K562 (cell line): Measurements from ENCODE around the gene RHEB. TPM values are rescaled to one million over a fixed set of nuclear protein-coding genes. Genes with fewer than 3 reads are reported as not detected.

ENCODE experiments used
- ARID2 ChIP-seq: fragments of 450-650 bp; IDR thresholded peaks from 2 replicates; pipeline ENCODE4 v1.6.1; 2017; ENCODE audit warnings: antibody characterized with exemption, mild to moderate bottlenecking
- ATF1 ChIP-seq, 2 experiments: fragments of 450-650 bp in 1 of 2; IDR thresholded peaks; 2 replicates each; pipeline ENCODE4 v1.6.1; 2016; ENCODE audit warnings: missing compliant biosample characterization in 1 of 2, missing genetic modification characterization in 1 of 2
- CXXC5 ChIP-seq: fragments of 250-450 bp; sonication (Bioruptor Pico); IDR thresholded peaks from 2 replicates; pipeline ENCODE4 v1.8.0; 2022; ENCODE audit warnings: inconsistent platforms, mild to moderate bottlenecking, moderate library complexity
- EHMT2 ChIP-seq: fragments of 450-650 bp; IDR thresholded peaks from 2 replicates; pipeline ENCODE4 v1.6.1; 2018; ENCODE audit warnings: antibody characterized with exemption
- ERF ChIP-seq: fragments of 450-650 bp; formaldehyde crosslinking; IDR thresholded peaks from 2 replicates; pipeline ENCODE4 v1.4.0; 2020; ENCODE audit warnings: mild to moderate bottlenecking, mixed read lengths
- ESRRB ChIP-seq: fragments of 250-450 bp; sonication (Bioruptor Pico); IDR thresholded peaks from 2 replicates; pipeline ENCODE4 v1.5.0; 2020; ENCODE audit warnings: mild to moderate bottlenecking, moderate library complexity, borderline replicate concordance
- GABPB2 ChIP-seq: fragments of 250-450 bp; sonication (Bioruptor Pico); conservative IDR thresholded peaks from 2 replicates; pipeline ENCODE4 v1.5.1; 2021; ENCODE audit warnings: mild to moderate bottlenecking
- GATAD2B ChIP-seq: fragments of 450-650 bp; IDR thresholded peaks from 2 replicates; pipeline ENCODE4 v1.6.1; 2017; ENCODE audit warnings: mild to moderate bottlenecking, borderline replicate concordance
- HEY1 ChIP-seq: fragments of 250-450 bp; sonication (Bioruptor Pico); IDR thresholded peaks from 2 replicates; pipeline ENCODE4 v1.5.0; 2020; ENCODE audit warnings: mild to moderate bottlenecking, moderate library complexity, borderline replicate concordance
- HMGXB4 ChIP-seq: sonication (generic); formaldehyde crosslinking; IDR thresholded peaks from 2 replicates; pipeline ENCODE4 v1.8.1; 2023; ENCODE audit warnings: mild to moderate bottlenecking, missing genetic modification reagents
- HNRNPK ChIP-seq: fragments of 200-400 bp; formaldehyde crosslinking; IDR thresholded peaks from one replicate; pipeline ENCODE4 v1.6.1; 2018; ENCODE audit warnings: mild to moderate bottlenecking, low read depth, low read length; ENCODE audit not compliant: poor library complexity, severe bottlenecking
- JUND ChIP-seq, 2 experiments: IDR thresholded peaks; 2 replicates in 1 of 2; 3 replicates in 1 of 2; pipeline ENCODE4 v1.6.1; 2011; ENCODE audit warnings: borderline replicate concordance in 2 of 2, low read depth in 2 of 2, low read length in 2 of 2, improper control_type of control experiment in 1 of 2, missing biosample characterization in 1 of 2, missing genetic modification characterization in 1 of 2, missing genetic modification reagents in 1 of 2
- MEF2D ChIP-seq: conservative IDR thresholded peaks from 2 replicates; pipeline ENCODE4 v1.6.1; 2016; ENCODE audit warnings: low read depth, missing genetic modification characterization, missing compliant biosample characterization
- NEUROD1 ChIP-seq: fragments of 150-350 bp; IDR thresholded peaks from 2 replicates; pipeline ENCODE4 v1.6.1; 2014; ENCODE audit warnings: borderline replicate concordance, low read length, low read depth; ENCODE audit not compliant: partially characterized antibody
- NFE2 ChIP-seq: IDR thresholded peaks from 2 replicates; pipeline ENCODE4 v1.6.1; 2014; ENCODE audit warnings: antibody characterized with exemption, low read depth
- NFRKB ChIP-seq: fragments of 450-650 bp; IDR thresholded peaks from 2 replicates; pipeline ENCODE4 v1.6.1; 2016; ENCODE audit warnings: low read depth
- SIX5 ChIP-seq, 2 experiments: IDR thresholded peaks; 2 replicates each; pipeline ENCODE4 v1.6.1; 2011; ENCODE audit warnings: low read length in 2 of 2, borderline replicate concordance in 1 of 2, low read depth in 1 of 2, mild to moderate bottlenecking in 1 of 2, moderate library complexity in 1 of 2; ENCODE audit not compliant: insufficient read depth in 1 of 2
- STAT5A ChIP-seq: IDR thresholded peaks from 2 replicates; pipeline ENCODE4 v1.6.1; 2012; ENCODE audit warnings: low read length, inconsistent platforms, borderline replicate concordance
- ZNF134 ChIP-seq: fragments of 250-450 bp; sonication (Bioruptor Pico); conservative IDR thresholded peaks from 2 replicates; pipeline ENCODE4 v1.4.0; 2020
- ZNF197 ChIP-seq: fragments of 200-800 bp; sonication (Bioruptor generic); IDR thresholded peaks from 2 replicates; pipeline ENCODE4 v1.6.1; 2016; ENCODE audit warnings: low read depth, missing genetic modification characterization, missing compliant biosample characterization
- ZNF589 ChIP-seq: fragments of 200-800 bp; sonication (Bioruptor generic); IDR thresholded peaks from 2 replicates; pipeline ENCODE4 v1.6.1; 2016; ENCODE audit warnings: low read depth, missing genetic modification characterization, missing compliant biosample characterization
- ZNF699 ChIP-seq: fragments of 250-450 bp; sonication (Bioruptor Pico); IDR thresholded peaks from 2 replicates; pipeline ENCODE4 v1.8.0; 2021; ENCODE audit warnings: mild to moderate bottlenecking, moderate library complexity; ENCODE audit not compliant: insufficient replicate concordance
- ZNF766 ChIP-seq: fragments of 200-800 bp; sonication (Bioruptor generic); conservative IDR thresholded peaks from 2 replicates; pipeline ENCODE4 v1.6.1; 2016; ENCODE audit warnings: missing genetic modification characterization, missing compliant biosample characterization
- polyA plus RNA-seq, 8 experiments: library from polyadenylated mRNA; depleted of rRNA in 4 of 8; stranded (reverse) in 5 of 8; unstranded in 3 of 8; fragments of >200 nt; fragmentation: Nextera tagmentation in 2 of 8; fragmentation: Illumina TruSeq in 1 of 8; extraction: Ambion mirVana in 2 of 8; extraction: Trizol in 1 of 8; gene quantifications; 2 replicates each; pipeline versions ENCODE4 v1.2.1 to v1.2.3, GENCODE V29; 2011 to 2014; ENCODE audit warnings: inconsistent platforms in 1 of 8, missing spikeins in 1 of 8
- total RNA-seq, 7 experiments: library from RNA; depleted of rRNA in 6 of 7; stranded (reverse); fragments of >200 nt in 6 of 7; fragmentation: Illumina TruSeq in 2 of 7; extraction: Trizol in 2 of 7; gene quantifications; 2 replicates each; pipeline versions ENCODE4 v1.2.1 to v1.2.3, GENCODE V29; 2011 to 2021; ENCODE audit warnings: low replicate concordance in 1 of 7
- TF ChIP-seq, protein P1 (sequence below): fragments of 450-650 bp; IDR thresholded peaks from 2 replicates; pipeline ENCODE4 v1.6.1; 2014; ENCODE audit warnings: low read depth, mild to moderate bottlenecking, moderate library complexity, borderline replicate concordance
- TF ChIP-seq, protein P2 (sequence below): fragments of 250-450 bp; sonication (Bioruptor Pico); IDR thresholded peaks from 2 replicates; pipeline ENCODE4 v1.8.0; 2021; ENCODE audit warnings: moderate library complexity, mild to moderate bottlenecking, inconsistent platforms

RHEB gene
- total and polyA plus RNA-seq, 9 of the 15 experiments (the other 6 are each of a cell fraction or from before 2014, with no cell fraction given) = 28.5 to 249 (median 182) TPM

DNA sequence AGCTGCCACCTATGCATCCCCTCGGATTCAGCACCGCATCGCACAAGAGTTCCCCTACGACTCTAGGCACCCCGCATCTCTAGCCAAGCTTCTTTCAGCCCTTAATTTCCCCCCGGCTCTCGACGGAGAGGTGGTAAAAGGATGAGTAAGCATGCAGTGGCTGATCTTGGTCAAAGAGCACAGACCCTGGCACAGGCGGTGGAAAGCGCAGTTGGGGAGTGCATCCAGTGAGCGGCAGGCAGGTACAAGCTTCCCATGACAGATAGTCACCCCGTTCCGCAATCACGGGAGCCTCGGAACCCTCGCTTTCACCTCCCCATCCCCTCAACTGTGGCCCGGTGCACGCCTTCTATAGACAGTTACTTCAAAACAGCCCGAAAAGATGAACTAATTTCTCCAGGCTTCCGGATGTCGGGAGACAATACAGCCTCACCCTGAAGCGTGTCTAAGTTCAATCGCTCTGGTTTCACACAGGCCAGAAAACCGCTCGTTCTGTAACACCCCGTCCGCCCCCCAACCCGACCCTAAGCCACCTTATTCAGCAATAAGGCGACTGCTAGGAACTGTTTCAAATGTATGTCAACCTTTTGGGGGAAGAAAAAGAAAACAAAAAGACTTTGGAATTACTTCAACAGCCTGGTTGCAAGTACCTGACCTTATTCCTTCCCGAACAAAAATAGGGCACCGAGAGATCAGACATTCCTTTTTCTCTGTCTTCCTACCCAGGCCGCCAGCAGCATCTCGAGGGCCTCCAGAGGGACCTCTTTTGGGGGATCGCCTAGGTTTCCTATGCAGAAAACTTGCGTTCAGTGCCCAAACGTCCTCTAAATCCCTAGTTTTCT is 1.4 kb downstream of the RHEB start (continued):
- no peak for TF ChIP-seq SIX5 (IDR thresholded peaks at IDR 0.05; ENCODE audit: borderline replicate concordance in 1 of 2, insufficient read depth in 1 of 2, low read depth in 1 of 2, low read length in 2 of 2)
- no peak for TF ChIP-seq ZNF699
- 0 out of 2 replicates have a peak, but pooled peaks have one; percentile 48 for TF ChIP-seq ERF (CRISPR knock-in tag)
- TF ChIP-seq EHMT2 = 0 out of 2 replicates have a peak, but pooled peaks have one; percentile 53
- TF ChIP-seq JUND (IDR thresholded peaks at IDR 0.05; ENCODE audit: borderline replicate concordance, low read depth, low read length) = 0 out of 2 replicates have a peak, but pooled peaks have one; percentile 10
- no peak for TF ChIP-seq JUND (tag; IDR thresholded peaks at IDR 0.05; ENCODE audit: borderline replicate concordance, low read depth, low read length)
- TF ChIP-seq, protein P1, sequence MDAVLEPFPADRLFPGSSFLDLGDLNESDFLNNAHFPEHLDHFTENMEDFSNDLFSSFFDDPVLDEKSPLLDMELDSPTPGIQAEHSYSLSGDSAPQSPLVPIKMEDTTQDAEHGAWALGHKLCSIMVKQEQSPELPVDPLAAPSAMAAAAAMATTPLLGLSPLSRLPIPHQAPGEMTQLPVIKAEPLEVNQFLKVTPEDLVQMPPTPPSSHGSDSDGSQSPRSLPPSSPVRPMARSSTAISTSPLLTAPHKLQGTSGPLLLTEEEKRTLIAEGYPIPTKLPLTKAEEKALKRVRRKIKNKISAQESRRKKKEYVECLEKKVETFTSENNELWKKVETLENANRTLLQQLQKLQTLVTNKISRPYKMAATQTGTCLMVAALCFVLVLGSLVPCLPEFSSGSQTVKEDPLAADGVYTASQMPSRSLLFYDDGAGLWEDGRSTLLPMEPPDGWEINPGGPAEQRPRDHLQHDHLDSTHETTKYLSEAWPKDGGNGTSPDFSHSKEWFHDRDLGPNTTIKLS = no peak; the same call in 1 of the 2 replicates
- no peak for TF ChIP-seq ZNF197 (CRISPR knock-in tag)
- TF ChIP-seq ZNF589 (CRISPR knock-in tag) = no peak
- TF ChIP-seq HNRNPK = no peak
- TF ChIP-seq, protein P2, sequence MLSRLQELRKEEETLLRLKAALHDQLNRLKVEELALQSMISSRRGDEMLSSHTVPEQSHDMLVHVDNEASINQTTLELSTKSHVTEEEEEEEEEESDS (CRISPR knock-in tag) = no peak
- no peak for TF ChIP-seq NFRKB
- no peak for TF ChIP-seq ARID2
- TF ChIP-seq ZNF766 = no peak
- TF ChIP-seq NEUROD1 = no peak
- peak; percentile 12; the same call in 1 of the 2 replicates for TF ChIP-seq CXXC5 (CRISPR knock-in tag)
- peak; percentile 61; the same call in 1 of the 2 replicates for TF ChIP-seq HMGXB4 (CRISPR knock-in tag)
- no peak for TF ChIP-seq HEY1 (CRISPR knock-in tag)
- peak; percentile 62; the same call in 1 of the 2 replicates for TF ChIP-seq NFE2
- no peak for TF ChIP-seq ATF1 (CRISPR knock-in tag; IDR thresholded peaks at IDR 0.05)
- no peak for TF ChIP-seq ATF1 (tag; IDR thresholded peaks at IDR 0.05)
- TF ChIP-seq GATAD2B = 0 out of 2 replicates have a peak, but pooled peaks have one; percentile 29
- no peak for TF ChIP-seq GABPB2
- no peak for TF ChIP-seq MEF2D
- no peak for TF ChIP-seq ZNF134
- TF ChIP-seq STAT5A = no peak
- no peak for TF ChIP-seq ESRRB (CRISPR knock-in tag)
